CD14-positive monocyte (primary cell): ENCODE data around the gene LGR5. TPM values are rescaled to one million over a fixed set of nuclear protein-coding genes. Genes with fewer than 3 reads are reported as not detected.

Source experiments
- DNase-seq, 3 donors: peaks; one replicate each; pipeline ENCODE4 v3.0.0-alpha.2; 2011 to 2022
- H2AFZ ChIP-seq: 2 replicates; pipeline ENCODE4 v1.6.0; 2012; ENCODE audit warnings: mild to moderate bottlenecking, low read depth, low read length, inconsistent platforms; ENCODE audit not compliant: insufficient read depth, poor library complexity, severe bottlenecking
- H3K27ac ChIP-seq, 2 donors: 1 replicate in 1 of 2; 2 replicates in 1 of 2; pipeline ENCODE4 v1.5.1; 2012 to 2013; ENCODE audit warnings: low read length in 2 of 2, control low read depth in 1 of 2, inconsistent platforms in 1 of 2, low read depth in 1 of 2, mild to moderate bottlenecking in 1 of 2
- H3K27me3 ChIP-seq, 2 donors: one replicate each; pipeline versions ENCODE4 v1.6.0 to v1.6.1; 2011 to 2013; ENCODE audit warnings: low read length in 2 of 2; ENCODE audit not compliant: control insufficient read depth in 2 of 2, insufficient read depth in 2 of 2
- H3K36me3 ChIP-seq, 2 donors: replicated peaks in 1 of 2; 1 replicate in 1 of 2; 2 replicates in 1 of 2; pipeline versions ENCODE4 v1.5.1 to v1.6.1; 2012 to 2013; ENCODE audit warnings: low read length in 2 of 2, control low read depth in 1 of 2, inconsistent platforms in 1 of 2, mild to moderate bottlenecking in 1 of 2; ENCODE audit not compliant: insufficient read depth in 2 of 2, control insufficient read depth in 1 of 2
- H3K4me1 ChIP-seq, 2 donors: 1 replicate in 1 of 2; 2 replicates in 1 of 2; pipeline versions ENCODE4 v1.5.1 to v1.6.1; 2012 to 2013; ENCODE audit warnings: low read length in 2 of 2, control low read depth in 1 of 2, inconsistent platforms in 1 of 2, mild to moderate bottlenecking in 1 of 2, moderate library complexity in 1 of 2; ENCODE audit not compliant: insufficient read depth in 2 of 2, control insufficient read depth in 1 of 2
- H3K4me2 ChIP-seq: replicated peaks from 2 replicates; pipeline ENCODE3; 2012; ENCODE audit warnings: low read length, moderate library complexity, mild to moderate bottlenecking; ENCODE audit not compliant: poor library complexity, severe bottlenecking; ENCODE audit errors: extremely low read depth
- H3K4me3 ChIP-seq, 3 experiments: fragments of 200-600 bp in 1 of 3; sonication (generic) in 1 of 3; replicated peaks in 1 of 3; 1 replicate in 2 of 3; 2 replicates in 1 of 3; pipeline ENCODE4 v1.5.1; 2011 to 2013; ENCODE audit warnings: low read length in 3 of 3, mild to moderate bottlenecking in 3 of 3, control low read depth in 2 of 3, low read depth in 2 of 3, inconsistent platforms in 1 of 3, moderate library complexity in 1 of 3
- H3K79me2 ChIP-seq: 2 replicates; pipeline ENCODE4 v1.6.0; 2012; ENCODE audit warnings: mild to moderate bottlenecking, control low read depth, inconsistent platforms, low read length, moderate library complexity; ENCODE audit not compliant: insufficient read depth
- H3K9ac ChIP-seq: 2 replicates; pipeline ENCODE4 v1.6.0; 2017; ENCODE audit warnings: low read length, mild to moderate bottlenecking; ENCODE audit not compliant: insufficient read depth, poor library complexity, severe bottlenecking
- H3K9me3 ChIP-seq, 2 donors: replicated peaks in 1 of 2; 1 replicate in 1 of 2; 2 replicates in 1 of 2; pipeline versions ENCODE4 v1.5.1 to v1.6.1; 2012 to 2013; ENCODE audit warnings: low read length in 2 of 2, control low read depth in 1 of 2; ENCODE audit not compliant: control insufficient read depth in 1 of 2, insufficient read depth in 1 of 2
- H4K20me1 ChIP-seq: 2 replicates; pipeline ENCODE4 v1.6.0; 2012; ENCODE audit warnings: mild to moderate bottlenecking, low read length, control low read depth, moderate library complexity; ENCODE audit not compliant: insufficient read depth
- H3K27ac Mint-ChIP-seq, 7 donors: one replicate each; pipeline ENCODE4 v1.8.0; 2020; ENCODE audit warnings: mild to moderate bottlenecking in 7 of 7, mixed read lengths in 7 of 7, moderate library complexity in 6 of 7, inconsistent platforms in 2 of 7
- H3K27me3 Mint-ChIP-seq, 3 donors: one replicate each; pipeline ENCODE4 v1.8.0; 2021 to 2022; ENCODE audit warnings: low read depth in 3 of 3, mild to moderate bottlenecking in 3 of 3, mixed read lengths in 3 of 3, moderate library complexity in 3 of 3, inconsistent platforms in 1 of 3
- H3K36me3 Mint-ChIP-seq, 2 donors: one replicate each; pipeline ENCODE4 v1.8.0; 2020; ENCODE audit warnings: mixed read lengths in 2 of 2, inconsistent platforms in 1 of 2, mild to moderate bottlenecking in 1 of 2
- H3K4me1 Mint-ChIP-seq: one replicate; pipeline ENCODE4 v1.8.0; 2020; ENCODE audit warnings: mild to moderate bottlenecking, mixed read lengths
- H3K4me3 Mint-ChIP-seq, 2 donors: one replicate each; pipeline ENCODE4 v1.8.0; 2020; ENCODE audit warnings: mild to moderate bottlenecking in 2 of 2, mixed read lengths in 2 of 2, moderate library complexity in 1 of 2
- H3K9me3 Mint-ChIP-seq, 7 donors: one replicate each; pipeline ENCODE4 v1.8.0; 2020 to 2022; ENCODE audit warnings: mixed read lengths in 7 of 7, mild to moderate bottlenecking in 6 of 7, moderate library complexity in 6 of 7, inconsistent platforms in 2 of 7
- WGBS: methylation state at CpG from one replicate; pipeline ENCODE4 v1.1.5; 2013; ENCODE audit warnings: missing lambda C conversion rate; ENCODE audit not compliant: insufficient coverage; 5-methylcytosine and 5-hydroxymethylcytosine counted together
- intact Hi-C, 2 donors: fragments of 100-400 bp; cut with micrococcal nuclease; formaldehyde crosslinking; loops; one replicate each; pipeline versions ENCODE4 v1.15.0 to v1.15.1; 2023
- polyA plus RNA-seq, 3 donors: library from polyadenylated mRNA; depleted of rRNA in 1 of 3; unstranded in 2 of 3; stranded (reverse) in 1 of 3; fragments of 300-500 nt in 2 of 3; fragments of >200 nt in 1 of 3; fragmentation: Illumina TruSeq in 2 of 3; gene quantifications; 1 replicate in 2 of 3; 2 replicates in 1 of 3; pipeline ENCODE4 v1.2.3, GENCODE V29; 2012 to 2021
- TF ChIP-seq, protein P1 (sequence below): fragments of 200-600 bp; IDR thresholded peaks from one replicate; pipeline ENCODE4 v1.8.0; 2022; ENCODE audit warnings: antibody characterized with exemption, mild to moderate bottlenecking

LGR5 gene
- polyA plus RNA-seq, 3 donors = not detected

DNA sequence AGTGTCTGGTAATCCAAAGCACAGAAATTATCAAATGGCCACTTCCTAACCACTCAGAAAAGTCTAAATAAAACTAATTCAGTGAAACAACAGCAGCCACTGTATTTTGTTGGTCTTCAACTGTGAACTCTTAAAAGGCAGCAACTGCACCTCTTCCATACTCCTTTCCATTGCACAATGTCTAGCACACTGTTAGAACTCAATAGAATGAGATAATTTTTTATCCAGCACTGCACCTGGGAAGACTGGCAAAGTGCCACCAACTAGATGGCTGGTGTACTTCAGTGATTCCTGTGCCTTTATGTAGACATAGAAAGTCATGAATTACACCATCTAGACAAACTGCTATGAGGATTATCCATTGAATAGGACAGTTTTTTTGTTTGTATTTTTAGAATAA, 26.2 kb downstream of the LGR5 start:
- Mint-ChIP-seq H3K9me3 (peaks cover 0 to 9% (median 1%) of the 10 kb centered on the region in 7 donors), H3K36me3 (no peaks in the 10 kb centered on the region), H3K4me1 (no peaks in the 10 kb centered on the region), H3K27ac (no peak overlapping the region), H3K27me3 (peaks cover 0 to 3% (median 2%) of the 10 kb centered on the region in 3 donors), H3K4me3 (no peak overlapping the region)
- intact Hi-C loops = no loop called here
- no peak for DNase-seq
- H3K4me3 ChIP-seq = no peak overlapping the region
- no peak overlapping the region for H3K9ac ChIP-seq
- no peaks in the 10 kb centered on the region for H3K27me3 ChIP-seq
- no peaks in the 10 kb centered on the region for H3K36me3 ChIP-seq
- H3K9me3 ChIP-seq = no peaks in the 10 kb centered on the region
- H3K79me2 ChIP-seq = no peaks in the 10 kb centered on the region
- H3K27ac ChIP-seq = no peak overlapping the region
- TF ChIP-seq, protein P1, sequence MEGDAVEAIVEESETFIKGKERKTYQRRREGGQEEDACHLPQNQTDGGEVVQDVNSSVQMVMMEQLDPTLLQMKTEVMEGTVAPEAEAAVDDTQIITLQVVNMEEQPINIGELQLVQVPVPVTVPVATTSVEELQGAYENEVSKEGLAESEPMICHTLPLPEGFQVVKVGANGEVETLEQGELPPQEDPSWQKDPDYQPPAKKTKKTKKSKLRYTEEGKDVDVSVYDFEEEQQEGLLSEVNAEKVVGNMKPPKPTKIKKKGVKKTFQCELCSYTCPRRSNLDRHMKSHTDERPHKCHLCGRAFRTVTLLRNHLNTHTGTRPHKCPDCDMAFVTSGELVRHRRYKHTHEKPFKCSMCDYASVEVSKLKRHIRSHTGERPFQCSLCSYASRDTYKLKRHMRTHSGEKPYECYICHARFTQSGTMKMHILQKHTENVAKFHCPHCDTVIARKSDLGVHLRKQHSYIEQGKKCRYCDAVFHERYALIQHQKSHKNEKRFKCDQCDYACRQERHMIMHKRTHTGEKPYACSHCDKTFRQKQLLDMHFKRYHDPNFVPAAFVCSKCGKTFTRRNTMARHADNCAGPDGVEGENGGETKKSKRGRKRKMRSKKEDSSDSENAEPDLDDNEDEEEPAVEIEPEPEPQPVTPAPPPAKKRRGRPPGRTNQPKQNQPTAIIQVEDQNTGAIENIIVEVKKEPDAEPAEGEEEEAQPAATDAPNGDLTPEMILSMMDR = no peak
- H4K20me1 ChIP-seq = no peaks in the 10 kb centered on the region
- H2AFZ ChIP-seq = no peak overlapping the region
- H3K4me2 ChIP-seq = no peak overlapping the region
- no peaks in the 10 kb centered on the region for H3K4me1 ChIP-seq

DNA sequence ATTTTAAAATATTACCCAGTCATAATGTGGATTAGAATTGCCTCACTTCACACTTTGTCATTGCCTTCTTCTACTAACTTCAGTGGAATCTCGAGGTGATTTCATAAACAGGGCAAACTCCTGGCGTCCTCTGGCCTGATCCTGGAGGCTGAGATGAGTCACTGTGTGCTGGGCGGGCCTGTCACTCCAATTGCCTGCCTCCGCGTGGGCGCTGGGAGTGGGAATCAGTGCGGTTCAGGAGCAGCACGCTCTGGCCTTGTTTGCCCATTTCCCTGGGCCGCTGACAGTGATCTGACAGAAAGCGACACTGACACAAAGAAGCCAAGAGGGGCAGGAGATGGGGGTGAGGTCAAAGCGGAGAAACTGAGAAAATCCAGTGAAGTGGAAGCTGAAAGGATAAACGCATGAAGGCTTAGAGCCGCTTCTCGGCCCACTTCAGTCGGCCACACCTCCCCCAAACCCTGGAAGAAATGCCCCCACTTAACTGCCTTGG, 29.7 kb downstream of the LGR5 start:
- Histone ChIP-seq H3K4me1 (no peaks in the 10 kb centered on the region), H3K9me3 (no peaks in the 10 kb centered on the region), H3K79me2 (no peaks in the 10 kb centered on the region), H3K27ac (no peak overlapping the region), H2AFZ (no peak overlapping the region), H4K20me1 (no peaks in the 10 kb centered on the region), H3K27me3 (no peaks in the 10 kb centered on the region), H3K4me3 (no peak overlapping the region), H3K4me2 (no peak overlapping the region), H3K36me3 (no peaks in the 10 kb centered on the region), H3K9ac (no peak overlapping the region)
- intact Hi-C loops = no loop called here
- Mint-ChIP-seq H3K9me3 (peaks cover 0 to 9% (median 2%) of the 10 kb centered on the region in 7 donors), H3K27ac (no peak overlapping the region), H3K36me3 (no peaks in the 10 kb centered on the region), H3K27me3 (peaks cover 0 to 3% (median 2%) of the 10 kb centered on the region in 3 donors), H3K4me3 (no peak overlapping the region), H3K4me1 (no peaks in the 10 kb centered on the region)
- 84% methylated on average over 10 of the region's 15 CpGs for WGBS
- TF ChIP-seq, protein P1 = no peak
- no peak for DNase-seq
